T-helper 2 cell treated with Interferon-gamma antibody and Interleukin-4, amounts not matched to agents 5 μg/mL and 100 μg/mL, for 36 hours (primary cell): ENCODE results near the gene PPP1R12A.
A peak's percentile ranks its signal among the peaks of the same experiment; 100 is the strongest.

Source experiments
- DNase-seq: peaks from one replicate; pipeline ENCODE4 v3.0.0; 2021; ENCODE audit warnings: low spot score
- H3K27ac Mint-ChIP-seq: one replicate; pipeline ENCODE4 v1.8.0; 2021; ENCODE audit warnings: mild to moderate bottlenecking, mixed read lengths
- H3K27me3 Mint-ChIP-seq: one replicate; pipeline ENCODE4 v1.8.0; 2021; ENCODE audit warnings: low read depth, mixed read lengths
- H3K36me3 Mint-ChIP-seq: one replicate; pipeline ENCODE4 v1.8.0; 2021; ENCODE audit warnings: low read depth, mixed read lengths
- H3K4me1 Mint-ChIP-seq: one replicate; pipeline ENCODE4 v1.8.0; 2021; ENCODE audit warnings: low read depth, mixed read lengths
- H3K4me3 Mint-ChIP-seq: one replicate; pipeline ENCODE4 v1.8.0; 2022; ENCODE audit warnings: mild to moderate bottlenecking, moderate library complexity, mixed read lengths
- H3K9me3 Mint-ChIP-seq: one replicate; pipeline ENCODE4 v1.8.0; 2021; ENCODE audit warnings: mixed read lengths

The PPP1R12A gene

GRCh38 chr12:79929065-79929464 lies 5.8 kb downstream of the PPP1R12A start:
- H3K4me3 Mint-ChIP-seq, result no peak overlapping the region
- H3K27ac Mint-ChIP-seq, result no peak overlapping the region
- H3K27me3 Mint-ChIP-seq, result no peaks in the 10 kb centered on the region
- H3K9me3 Mint-ChIP-seq, result no peaks in the 10 kb centered on the region
- peaks cover 11% of the 10 kb centered on the region for H3K36me3 Mint-ChIP-seq
- peaks cover 51% of the 10 kb centered on the region for H3K4me1 Mint-ChIP-seq
- no peak for DNase-seq

GRCh38 chr12:79927772-79928474 lies 7.0 kb downstream of the PPP1R12A start:
- DNase-seq, result peak; percentile 33
- Mint-ChIP-seq H3K27ac (peak overlapping the region; percentile 80), H3K4me1 (peaks cover 46% of the 10 kb centered on the region), H3K36me3 (peaks cover 11% of the 10 kb centered on the region), H3K27me3 (no peaks in the 10 kb centered on the region), H3K9me3 (no peaks in the 10 kb centered on the region), H3K4me3 (peak overlapping the region; percentile 41)

GRCh38 chr12:79926951-79927350 lies 7.9 kb downstream of the PPP1R12A start:
- no peak for DNase-seq
- no peaks in the 10 kb centered on the region for H3K9me3 Mint-ChIP-seq
- no peaks in the 10 kb centered on the region for H3K27me3 Mint-ChIP-seq
- no peak overlapping the region for H3K4me3 Mint-ChIP-seq
- H3K27ac Mint-ChIP-seq, result no peak overlapping the region
- peaks cover 42% of the 10 kb centered on the region for H3K4me1 Mint-ChIP-seq
- peaks cover 11% of the 10 kb centered on the region for H3K36me3 Mint-ChIP-seq

- H3K27me3 Mint-ChIP-seq, result no peaks in the 10 kb centered on the region
- no peak overlapping the region for H3K4me3 Mint-ChIP-seq
- no peak for DNase-seq
- H3K9me3 Mint-ChIP-seq, result no peaks in the 10 kb centered on the region
- no peak overlapping the region for H3K27ac Mint-ChIP-seq
- peaks cover 9% of the 10 kb centered on the region for H3K36me3 Mint-ChIP-seq
- H3K4me1 Mint-ChIP-seq, result peaks cover 37% of the 10 kb centered on the region
Measured at GRCh38 chr12:79925492-79925891, 9.4 kb downstream of the PPP1R12A start.

- DNase-seq, result no peak
- Mint-ChIP-seq H3K9me3 (no peaks in the 10 kb centered on the region), H3K27ac (no peak overlapping the region), H3K4me3 (no peak overlapping the region), H3K27me3 (no peaks in the 10 kb centered on the region), H3K36me3 (peaks cover 4% of the 10 kb centered on the region), H3K4me1 (peaks cover 14% of the 10 kb centered on the region)
Measured at GRCh38 chr12:79921786-79922185, 13.1 kb downstream of the PPP1R12A start.

GRCh38 chr12:79920421-79921238 lies 14.3 kb downstream of the PPP1R12A start:
- H3K4me3 Mint-ChIP-seq, result no peak overlapping the region
- H3K9me3 Mint-ChIP-seq, result no peaks in the 10 kb centered on the region
- DNase-seq, result no peak
- H3K27ac Mint-ChIP-seq, result no peak overlapping the region
- peaks cover 4% of the 10 kb centered on the region for H3K36me3 Mint-ChIP-seq
- peaks cover 19% of the 10 kb centered on the region for H3K4me1 Mint-ChIP-seq
- no peaks in the 10 kb centered on the region for H3K27me3 Mint-ChIP-seq

- H3K27ac Mint-ChIP-seq, result no peak overlapping the region
- H3K4me3 Mint-ChIP-seq, result no peak overlapping the region
- H3K36me3 Mint-ChIP-seq, result peaks cover 4% of the 10 kb centered on the region
- peaks cover 18% of the 10 kb centered on the region for H3K4me1 Mint-ChIP-seq
- no peaks in the 10 kb centered on the region for H3K9me3 Mint-ChIP-seq
- no peaks in the 10 kb centered on the region for H3K27me3 Mint-ChIP-seq
- DNase-seq, result no peak
Measured at GRCh38 chr12:79919762-79920161, 15.1 kb downstream of the PPP1R12A start.

GRCh38 chr12:79916826-79917225 lies 18.1 kb downstream of the PPP1R12A start:
- peaks cover 22% of the 10 kb centered on the region for H3K4me1 Mint-ChIP-seq
- H3K4me3 Mint-ChIP-seq, result no peak overlapping the region

GRCh38 chr12:79911889-79912656 lies 22.8 kb downstream of the PPP1R12A start:
- H3K27me3 Mint-ChIP-seq, result no peaks in the 10 kb centered on the region
- H3K36me3 Mint-ChIP-seq, result no peaks in the 10 kb centered on the region
- H3K27ac Mint-ChIP-seq, result no peak overlapping the region
- DNase-seq, result no peak
- H3K4me1 Mint-ChIP-seq, result peaks cover 24% of the 10 kb centered on the region
- no peaks in the 10 kb centered on the region for H3K9me3 Mint-ChIP-seq
- H3K4me3 Mint-ChIP-seq, result no peak overlapping the region

More at GRCh38 chr12:79916826-79917225, 18.1 kb downstream of the PPP1R12A start:
- no peak overlapping the region for H3K27ac Mint-ChIP-seq
- no peaks in the 10 kb centered on the region for H3K36me3 Mint-ChIP-seq
- H3K9me3 Mint-ChIP-seq, result no peaks in the 10 kb centered on the region
- no peaks in the 10 kb centered on the region for H3K27me3 Mint-ChIP-seq
- no peak for DNase-seq

- Mint-ChIP-seq H3K4me1 (peaks cover 15% of the 10 kb centered on the region), H3K36me3 (no peaks in the 10 kb centered on the region), H3K27ac (no peak overlapping the region), H3K9me3 (no peaks in the 10 kb centered on the region), H3K27me3 (no peaks in the 10 kb centered on the region), H3K4me3 (no peak overlapping the region)
- no peak for DNase-seq
Measured at GRCh38 chr12:79908366-79908765, 26.5 kb downstream of the PPP1R12A start.

- H3K27me3 Mint-ChIP-seq, result no peaks in the 10 kb centered on the region
- H3K9me3 Mint-ChIP-seq, result no peaks in the 10 kb centered on the region
- peaks cover 4% of the 10 kb centered on the region for H3K36me3 Mint-ChIP-seq
- no peak for DNase-seq
- no peak overlapping the region for H3K27ac Mint-ChIP-seq
- H3K4me1 Mint-ChIP-seq, result peaks cover 13% of the 10 kb centered on the region
- no peak overlapping the region for H3K4me3 Mint-ChIP-seq
Measured at GRCh38 chr12:79901506-79901905, 33.4 kb downstream of the PPP1R12A start.

GRCh38 chr12:79900951-79901350 lies 33.9 kb downstream of the PPP1R12A start:
- Mint-ChIP-seq H3K9me3 (no peaks in the 10 kb centered on the region), H3K27me3 (no peaks in the 10 kb centered on the region), H3K4me1 (peaks cover 13% of the 10 kb centered on the region), H3K4me3 (no peak overlapping the region), H3K36me3 (peaks cover 4% of the 10 kb centered on the region), H3K27ac (no peak overlapping the region)
- DNase-seq, result no peak

- peaks cover 4% of the 10 kb centered on the region for H3K36me3 Mint-ChIP-seq
- H3K4me1 Mint-ChIP-seq, result peaks cover 15% of the 10 kb centered on the region
- no peak overlapping the region for H3K4me3 Mint-ChIP-seq
- no peaks in the 10 kb centered on the region for H3K9me3 Mint-ChIP-seq
- H3K27ac Mint-ChIP-seq, result no peak overlapping the region
- no peak for DNase-seq
- no peaks in the 10 kb centered on the region for H3K27me3 Mint-ChIP-seq
Measured at GRCh38 chr12:79900199-79900598, 34.7 kb downstream of the PPP1R12A start.

GRCh38 chr12:79897617-79898016 lies 37.3 kb downstream of the PPP1R12A start:
- Mint-ChIP-seq H3K4me1 (peaks cover 19% of the 10 kb centered on the region), H3K27ac (no peak overlapping the region)

More at GRCh38 chr12:79897617-79898016, 37.3 kb downstream of the PPP1R12A start:
- no peak for DNase-seq
- Mint-ChIP-seq H3K27me3 (no peaks in the 10 kb centered on the region), H3K4me3 (no peak overlapping the region), H3K36me3 (peaks cover 1% of the 10 kb centered on the region), H3K9me3 (no peaks in the 10 kb centered on the region)
